Activated CD8-positive, alpha-beta T cell treated with anti-CD3 and anti-CD28 coated beads for 36 hours (primary cell): ENCODE results near the gene FAM3A. TPM values are rescaled to one million over a fixed set of nuclear protein-coding genes. Genes with fewer than 3 reads are reported as not detected.

ENCODE experiments used
- ATAC-seq: fragments of 200-7000 bp; cut with Tn5 transposase; one replicate; pipeline ENCODE4 v1.10.0; 2021; ENCODE audit warnings: mild to moderate bottlenecking, moderate library complexity
- CTCF ChIA-PET: fragments of 350-600 bp; sonication (Branson Sonifier 250); formaldehyde crosslinking; loops from one replicate; lab custom pipeline; 2021; ENCODE audit warnings: antibody characterized with exemption; lab: Charles Lee
- POLR2A ChIA-PET: fragments of 350-600 bp; sonication (Branson Sonifier 250); formaldehyde crosslinking; loops from one replicate; lab custom pipeline; 2021; ENCODE audit warnings: antibody characterized with exemption; lab: Charles Lee
- DNase-seq: peaks from one replicate; pipeline ENCODE4 v3.0.0-alpha.2; 2020
- H3K27ac Mint-ChIP-seq: one replicate; pipeline ENCODE4 v1.8.0; 2021; ENCODE audit warnings: mild to moderate bottlenecking, mixed read lengths
- H3K27me3 Mint-ChIP-seq: one replicate; pipeline ENCODE4 v1.8.0; 2021; ENCODE audit warnings: mixed read lengths
- H3K36me3 Mint-ChIP-seq: one replicate; pipeline ENCODE4 v1.8.0; 2021; ENCODE audit warnings: low read depth, mixed read lengths
- H3K4me1 Mint-ChIP-seq: one replicate; pipeline ENCODE4 v1.8.0; 2021; ENCODE audit warnings: low read depth, mixed read lengths
- H3K4me3 Mint-ChIP-seq: one replicate; pipeline ENCODE4 v1.8.0; 2021; ENCODE audit warnings: mild to moderate bottlenecking, moderate library complexity, mixed read lengths
- H3K9me3 Mint-ChIP-seq: one replicate; pipeline ENCODE4 v1.8.0; 2021; ENCODE audit warnings: mixed read lengths
- intact Hi-C: fragments of 100-400 bp; cut with micrococcal nuclease; formaldehyde crosslinking; loops from one replicate; pipeline ENCODE4 v1.10.0; 2022
- total RNA-seq, 2 experiments: library from RNA; stranded (reverse); gene quantifications; one replicate each; pipeline ENCODE4 v1.2.3, GENCODE V29; 2021
- TF ChIP-seq, protein P1 (sequence below): fragments of 200-600 bp; IDR thresholded peaks from one replicate; pipeline ENCODE4 v1.8.0; 2022; ENCODE audit warnings: antibody characterized with exemption, mild to moderate bottlenecking

The FAM3A gene
- total RNA-seq, 2 experiments from 2014 or later = 27.9 to 31.9 TPM

DNA sequence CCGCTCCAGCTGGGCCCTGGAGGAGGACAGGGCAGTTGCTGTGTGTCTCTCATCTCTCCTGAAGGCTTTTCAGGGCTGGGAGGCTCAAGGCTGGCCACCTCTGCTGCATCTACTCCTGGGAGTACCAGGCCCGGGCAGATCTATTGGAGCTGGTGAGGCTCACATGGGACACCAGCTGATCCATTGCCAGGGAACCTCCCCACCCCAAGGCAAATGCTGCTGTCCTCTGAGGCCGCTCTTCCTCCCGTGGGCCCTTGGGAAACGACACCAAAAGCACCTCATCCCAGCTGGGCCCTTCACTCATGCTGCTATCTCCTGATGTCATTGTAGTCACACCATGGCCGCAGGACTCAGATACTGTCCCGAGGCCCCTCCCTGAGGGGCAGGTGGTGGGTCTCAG, 33.2 kb downstream of the FAM3A start:
- H3K27me3 Mint-ChIP-seq = no peaks in the 10 kb centered on the region
- CTCF ChIA-PET = no interaction called here

DNA sequence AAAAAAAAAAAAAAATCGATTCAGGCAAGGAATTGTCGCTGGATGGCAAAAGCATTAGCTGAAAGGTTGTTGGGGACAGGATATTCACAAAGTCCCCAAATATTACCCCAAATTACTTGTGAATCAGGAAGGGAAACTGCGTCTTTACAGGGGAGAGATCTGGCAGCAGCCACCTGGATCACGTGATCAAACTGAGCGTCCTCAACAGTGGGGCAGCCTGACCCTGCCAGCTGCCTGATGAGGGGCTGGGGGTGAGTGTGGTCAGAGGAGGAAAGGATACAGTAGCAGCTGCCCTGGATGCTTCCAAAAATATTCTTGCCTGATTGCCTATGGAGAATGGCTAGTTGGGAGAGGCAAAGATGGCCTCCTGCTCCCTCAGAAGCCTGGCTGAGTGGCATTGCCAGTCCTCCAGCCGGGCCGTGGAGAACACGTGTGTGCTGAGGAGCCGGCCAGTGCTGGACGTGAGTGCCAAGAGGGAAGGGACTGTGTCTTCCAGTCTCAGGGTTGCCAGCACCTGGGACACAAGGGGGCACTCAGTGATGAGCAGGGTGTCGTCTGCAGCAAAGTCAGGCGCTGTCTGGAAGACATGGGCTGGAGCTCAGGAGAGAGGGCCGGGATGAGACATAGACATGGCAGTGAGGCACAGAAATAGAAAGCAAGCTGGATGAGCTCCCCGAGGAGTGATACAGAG, 34.0 kb downstream of the FAM3A start:
- Mint-ChIP-seq H3K9me3 (no peaks in the 10 kb centered on the region), H3K4me1 (peaks cover 12% of the 10 kb centered on the region), H3K27me3 (no peaks in the 10 kb centered on the region), H3K4me3 (no peak overlapping the region), H3K36me3 (peaks cover 12% of the 10 kb centered on the region), H3K27ac (no peak overlapping the region)
- ChIA-PET POLR2A (interaction anchor here (0.7 kb wide), 1 partner anchor 8 kb away, joined by 3 read pairs; no protein-coding TSS in a partner anchor), CTCF (interaction anchor here (0.8 kb wide), 1 partner anchor 8 kb away, joined by 3 read pairs; the partner anchor contains the start of gene SLC10A3)
- intact Hi-C loops = no loop called here
- DNase-seq (no peak), ATAC-seq (no peak)
- TF ChIP-seq, protein P1, sequence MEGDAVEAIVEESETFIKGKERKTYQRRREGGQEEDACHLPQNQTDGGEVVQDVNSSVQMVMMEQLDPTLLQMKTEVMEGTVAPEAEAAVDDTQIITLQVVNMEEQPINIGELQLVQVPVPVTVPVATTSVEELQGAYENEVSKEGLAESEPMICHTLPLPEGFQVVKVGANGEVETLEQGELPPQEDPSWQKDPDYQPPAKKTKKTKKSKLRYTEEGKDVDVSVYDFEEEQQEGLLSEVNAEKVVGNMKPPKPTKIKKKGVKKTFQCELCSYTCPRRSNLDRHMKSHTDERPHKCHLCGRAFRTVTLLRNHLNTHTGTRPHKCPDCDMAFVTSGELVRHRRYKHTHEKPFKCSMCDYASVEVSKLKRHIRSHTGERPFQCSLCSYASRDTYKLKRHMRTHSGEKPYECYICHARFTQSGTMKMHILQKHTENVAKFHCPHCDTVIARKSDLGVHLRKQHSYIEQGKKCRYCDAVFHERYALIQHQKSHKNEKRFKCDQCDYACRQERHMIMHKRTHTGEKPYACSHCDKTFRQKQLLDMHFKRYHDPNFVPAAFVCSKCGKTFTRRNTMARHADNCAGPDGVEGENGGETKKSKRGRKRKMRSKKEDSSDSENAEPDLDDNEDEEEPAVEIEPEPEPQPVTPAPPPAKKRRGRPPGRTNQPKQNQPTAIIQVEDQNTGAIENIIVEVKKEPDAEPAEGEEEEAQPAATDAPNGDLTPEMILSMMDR = no peak

More for the DNA sequence above, 33.2 kb downstream of the FAM3A start:
- POLR2A ChIA-PET = no interaction called here
- Mint-ChIP-seq H3K4me1 (peaks cover 12% of the 10 kb centered on the region), H3K9me3 (no peaks in the 10 kb centered on the region), H3K27ac (no peak overlapping the region), H3K36me3 (peaks cover 14% of the 10 kb centered on the region), H3K4me3 (no peak overlapping the region)
- ATAC-seq = no peak
- no peak for DNase-seq
- TF ChIP-seq, protein P1 = no peak
- intact Hi-C loops = no loop called here

DNA sequence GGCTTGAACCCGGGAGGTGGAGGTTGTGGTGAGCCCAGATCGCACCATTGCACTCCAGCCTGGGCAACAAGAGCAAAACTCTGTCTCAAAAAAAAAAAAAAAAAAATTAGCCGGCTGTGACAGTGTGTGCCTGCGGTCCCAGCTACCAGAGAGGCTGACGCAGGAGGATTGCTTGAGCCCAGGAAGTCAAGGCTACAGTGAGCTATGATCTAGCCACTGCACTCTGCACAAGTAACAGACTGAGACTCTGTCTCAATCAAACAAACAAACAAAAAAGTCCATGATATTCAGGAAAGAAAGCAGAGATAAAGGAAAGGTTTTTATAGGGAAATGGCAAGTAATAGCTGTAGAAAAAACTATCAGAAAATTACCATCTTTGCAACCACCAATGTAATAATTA, 34.8 kb downstream of the FAM3A start:
- no peak overlapping the region for H3K4me3 Mint-ChIP-seq
- no peak overlapping the region for H3K27ac Mint-ChIP-seq
- TF ChIP-seq, protein P1 = no peak
- no peaks in the 10 kb centered on the region for H3K27me3 Mint-ChIP-seq
- peaks cover 12% of the 10 kb centered on the region for H3K36me3 Mint-ChIP-seq
- ATAC-seq (no peak), DNase-seq (no peak)
- peaks cover 14% of the 10 kb centered on the region for H3K4me1 Mint-ChIP-seq
- CTCF ChIA-PET = interaction anchor here (0.8 kb wide), 1 partner anchor 9 kb away, joined by 3 read pairs; the partner anchor contains the start of gene SLC10A3
- POLR2A ChIA-PET = interaction anchor here (0.7 to 1.2 kb wide), 2 partner anchors 9 to 10 kb away, joined by 3 read pairs; no protein-coding TSS in a partner anchor
- no peaks in the 10 kb centered on the region for H3K9me3 Mint-ChIP-seq
- intact Hi-C loops = no loop called here

- Mint-ChIP-seq H3K36me3 (peaks cover 9% of the 10 kb centered on the region), H3K27ac (peak within 1 kb of the TSS; percentile 92), H3K4me3 (peak within 1 kb of the TSS; percentile 75), H3K27me3 (no peaks in the 10 kb centered on the region), H3K4me1 (peaks cover 16% of the 10 kb centered on the region), H3K9me3 (no peaks in the 10 kb centered on the region)
- peak; percentile 93 for ATAC-seq
- ChIA-PET CTCF (no interaction called here), POLR2A (interaction anchor here (0.9 to 2.6 kb wide), 4 partner anchors 8 to 80 kb away, joined by 3 to 14 read pairs (median 4); partner anchors contain the start of gene RPL10)
- TF ChIP-seq, protein P1 = no peak
- intact Hi-C loops = no loop called here
- peak; percentile 94 for DNase-seq
Measured at GRCh38 chrX:154478728-154479622, 37.1 kb downstream of the FAM3A start, which contains the start of gene LAGE3. Gene LAGE3, minus strand, starts transcription at chrX:154479281. Its CDS starts 366 bp downstream, at chrX:154478915.
